ENCODE results near the gene FEN1.

DNA sequence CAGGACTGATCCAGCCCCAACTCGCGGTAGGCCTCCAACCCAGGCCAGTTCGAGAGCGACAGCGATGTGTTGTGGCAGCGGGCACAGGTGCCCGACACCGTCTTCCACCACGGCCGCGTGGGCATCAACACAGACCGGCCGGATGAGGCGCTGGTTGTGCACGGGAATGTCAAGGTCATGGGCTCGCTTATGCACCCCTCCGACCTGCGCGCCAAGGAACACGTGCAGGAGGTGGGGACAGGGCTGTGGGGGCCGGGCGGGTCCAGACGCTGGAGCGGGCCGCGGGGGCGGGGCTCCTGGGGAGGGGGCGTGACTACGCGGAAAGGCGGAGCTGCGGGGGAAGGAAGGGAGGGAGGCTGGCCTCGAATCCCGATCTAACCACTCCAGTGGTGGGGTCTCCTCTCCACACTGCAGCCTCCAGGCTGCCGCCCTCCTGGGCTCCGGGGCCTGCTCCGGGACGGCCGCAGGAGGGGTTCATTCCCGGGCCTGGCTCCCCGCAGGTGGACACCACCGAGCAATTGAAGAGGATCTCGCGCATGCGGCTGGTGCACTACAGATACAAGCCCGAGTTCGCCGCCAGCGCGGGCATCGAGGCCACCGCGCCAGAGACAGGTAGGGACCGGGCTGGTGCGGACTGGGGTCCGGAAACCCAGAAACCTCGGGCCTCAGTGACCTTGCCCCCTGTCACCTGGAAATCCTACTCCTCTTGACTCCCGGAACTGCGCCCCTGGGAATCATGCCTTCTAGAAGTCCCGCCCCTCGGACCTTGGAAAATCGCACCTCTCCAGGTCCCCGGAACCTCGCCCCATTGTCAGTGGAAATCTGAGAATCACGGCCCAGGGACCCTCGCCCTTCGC, 15.2 kb upstream of the FEN1 start:
- TF ChIP-seq POLR2A (IDR thresholded peaks at IDR 0.05; ENCODE audit: borderline replicate concordance, extremely low read depth, insufficient read depth, insufficient read length) (no peak), EGR1 (IDR thresholded peaks at IDR 0.05; ENCODE audit: low read depth) (no peak)
- TF ChIP-seq, protein P1, sequence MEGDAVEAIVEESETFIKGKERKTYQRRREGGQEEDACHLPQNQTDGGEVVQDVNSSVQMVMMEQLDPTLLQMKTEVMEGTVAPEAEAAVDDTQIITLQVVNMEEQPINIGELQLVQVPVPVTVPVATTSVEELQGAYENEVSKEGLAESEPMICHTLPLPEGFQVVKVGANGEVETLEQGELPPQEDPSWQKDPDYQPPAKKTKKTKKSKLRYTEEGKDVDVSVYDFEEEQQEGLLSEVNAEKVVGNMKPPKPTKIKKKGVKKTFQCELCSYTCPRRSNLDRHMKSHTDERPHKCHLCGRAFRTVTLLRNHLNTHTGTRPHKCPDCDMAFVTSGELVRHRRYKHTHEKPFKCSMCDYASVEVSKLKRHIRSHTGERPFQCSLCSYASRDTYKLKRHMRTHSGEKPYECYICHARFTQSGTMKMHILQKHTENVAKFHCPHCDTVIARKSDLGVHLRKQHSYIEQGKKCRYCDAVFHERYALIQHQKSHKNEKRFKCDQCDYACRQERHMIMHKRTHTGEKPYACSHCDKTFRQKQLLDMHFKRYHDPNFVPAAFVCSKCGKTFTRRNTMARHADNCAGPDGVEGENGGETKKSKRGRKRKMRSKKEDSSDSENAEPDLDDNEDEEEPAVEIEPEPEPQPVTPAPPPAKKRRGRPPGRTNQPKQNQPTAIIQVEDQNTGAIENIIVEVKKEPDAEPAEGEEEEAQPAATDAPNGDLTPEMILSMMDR (IDR thresholded peaks at IDR 0.05 in 2 of 3, conservative IDR thresholded peaks at IDR 0.05 in 1 of 3; ENCODE audit: borderline replicate concordance in 1 of 3, insufficient read depth in 1 of 3, low read depth in 2 of 3, low read length in 2 of 3) = no peak

Measured in HCT116 (cell line).